ENCODE results near the gene MSANTD7. TPM values are rescaled to one million over a fixed set of nuclear protein-coding genes. Genes with fewer than 3 reads are reported as not detected.

MSANTD7 gene
- total RNA-seq, 1 donor from 2014 or later = 21.6 TPM

- Histone ChIP-seq H3K27me3 (ENCODE audit: control insufficient read depth, insufficient read depth, low read length) (no peaks in the 10 kb centered on the region), H3K36me3 (ENCODE audit: control insufficient read depth, insufficient read depth, low read length) (peaks cover 10% of the 10 kb centered on the region), H3K4me3 (ENCODE audit: low read depth, low read length) (no peak overlapping the region)
- FAIRE-seq = no peak
- TF ChIP-seq, protein P1, sequence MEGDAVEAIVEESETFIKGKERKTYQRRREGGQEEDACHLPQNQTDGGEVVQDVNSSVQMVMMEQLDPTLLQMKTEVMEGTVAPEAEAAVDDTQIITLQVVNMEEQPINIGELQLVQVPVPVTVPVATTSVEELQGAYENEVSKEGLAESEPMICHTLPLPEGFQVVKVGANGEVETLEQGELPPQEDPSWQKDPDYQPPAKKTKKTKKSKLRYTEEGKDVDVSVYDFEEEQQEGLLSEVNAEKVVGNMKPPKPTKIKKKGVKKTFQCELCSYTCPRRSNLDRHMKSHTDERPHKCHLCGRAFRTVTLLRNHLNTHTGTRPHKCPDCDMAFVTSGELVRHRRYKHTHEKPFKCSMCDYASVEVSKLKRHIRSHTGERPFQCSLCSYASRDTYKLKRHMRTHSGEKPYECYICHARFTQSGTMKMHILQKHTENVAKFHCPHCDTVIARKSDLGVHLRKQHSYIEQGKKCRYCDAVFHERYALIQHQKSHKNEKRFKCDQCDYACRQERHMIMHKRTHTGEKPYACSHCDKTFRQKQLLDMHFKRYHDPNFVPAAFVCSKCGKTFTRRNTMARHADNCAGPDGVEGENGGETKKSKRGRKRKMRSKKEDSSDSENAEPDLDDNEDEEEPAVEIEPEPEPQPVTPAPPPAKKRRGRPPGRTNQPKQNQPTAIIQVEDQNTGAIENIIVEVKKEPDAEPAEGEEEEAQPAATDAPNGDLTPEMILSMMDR (IDR thresholded peaks at IDR 0.05; ENCODE audit: insufficient read depth, low read length, severe bottlenecking) = no peak
- DNase-seq (ENCODE audit: low read depth) = no peak
Measured at GRCh38 chr10:14840178-14840577, 2.1 kb downstream of the MSANTD7 start.

DNA sequence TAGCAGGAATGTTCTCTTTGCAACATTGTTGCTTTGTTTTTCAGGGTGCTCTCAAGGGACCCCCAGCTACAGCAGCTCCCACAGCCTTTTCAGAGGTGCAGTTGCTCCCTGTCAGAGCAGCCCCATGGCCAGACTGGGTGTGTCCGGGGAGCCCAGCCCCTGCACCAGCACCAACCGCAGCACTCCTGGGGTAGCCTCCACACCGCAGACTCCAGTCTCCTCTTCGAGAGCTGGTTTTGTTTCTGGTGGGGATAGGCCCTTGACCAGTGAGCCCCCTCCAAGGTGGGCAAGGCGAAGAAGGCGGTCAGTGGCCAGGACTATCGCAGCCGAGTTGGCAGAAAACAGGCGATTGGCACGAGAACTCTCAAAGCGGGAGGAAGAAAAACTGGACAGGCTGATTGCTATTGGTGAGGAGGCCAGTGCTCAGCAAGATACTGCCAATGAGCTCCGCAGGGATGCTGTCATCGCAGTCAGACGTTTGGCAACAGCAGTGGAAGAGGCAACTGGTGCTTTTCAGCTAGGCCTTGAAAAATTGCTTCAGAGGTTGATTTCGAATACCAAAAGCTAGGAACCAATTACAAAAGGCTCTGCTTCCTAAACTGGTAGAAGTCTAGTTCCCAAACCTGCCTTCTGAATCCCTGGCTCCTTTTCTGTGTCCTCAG, 5.4 kb downstream of the MSANTD7 start:
- H3K4me3 ChIP-seq (ENCODE audit: low read depth, low read length) = no peak overlapping the region
- no peak for FAIRE-seq
- TF ChIP-seq, protein P1 (IDR thresholded peaks at IDR 0.05; ENCODE audit: insufficient read depth, low read length, severe bottlenecking) = no peak
- peaks cover 11% of the 10 kb centered on the region for H3K36me3 ChIP-seq (ENCODE audit: control insufficient read depth, insufficient read depth, low read length)
- no peaks in the 10 kb centered on the region for H3K27me3 ChIP-seq (ENCODE audit: control insufficient read depth, insufficient read depth, low read length)
- no peak for DNase-seq (ENCODE audit: low read depth)

GRCh38 chr10:14844948-14845347, 6.8 kb downstream of the MSANTD7 start:
- no peaks in the 10 kb centered on the region for H3K27me3 ChIP-seq (ENCODE audit: control insufficient read depth, insufficient read depth, low read length)
- TF ChIP-seq, protein P1 (IDR thresholded peaks at IDR 0.05; ENCODE audit: insufficient read depth, low read length, severe bottlenecking) = no peak
- no peak overlapping the region for H3K4me3 ChIP-seq (ENCODE audit: low read depth, low read length)
- peaks cover 11% of the 10 kb centered on the region for H3K36me3 ChIP-seq (ENCODE audit: control insufficient read depth, insufficient read depth, low read length)
- DNase-seq (ENCODE audit: low read depth) (no peak), FAIRE-seq (no peak)

- FAIRE-seq (no peak), DNase-seq (ENCODE audit: low read depth) (no peak)
- Histone ChIP-seq H3K27me3 (ENCODE audit: control insufficient read depth, insufficient read depth, low read length) (no peaks in the 10 kb centered on the region), H3K36me3 (ENCODE audit: control insufficient read depth, insufficient read depth, low read length) (peaks cover 1% of the 10 kb centered on the region), H3K4me3 (ENCODE audit: low read depth, low read length) (no peak overlapping the region)
- TF ChIP-seq, protein P1 (IDR thresholded peaks at IDR 0.05; ENCODE audit: insufficient read depth, low read length, severe bottlenecking) = no peak
Measured at GRCh38 chr10:14852236-14852635, 14.1 kb downstream of the MSANTD7 start.

GRCh38 chr10:14855453-14855852, 17.3 kb downstream of the MSANTD7 start:
- H3K4me3 ChIP-seq (ENCODE audit: low read depth, low read length) = no peak overlapping the region
- no peak for FAIRE-seq
- peaks cover 1% of the 10 kb centered on the region for H3K36me3 ChIP-seq (ENCODE audit: control insufficient read depth, insufficient read depth, low read length)
- no peak for DNase-seq (ENCODE audit: low read depth)
- TF ChIP-seq, protein P1 (IDR thresholded peaks at IDR 0.05; ENCODE audit: insufficient read depth, low read length, severe bottlenecking) = no peak
- H3K27me3 ChIP-seq (ENCODE audit: control insufficient read depth, insufficient read depth, low read length) = no peaks in the 10 kb centered on the region
